B cell (primary cell): ENCODE measurements around the gene FOXL2NB. TPM values are rescaled to one million over a fixed set of nuclear protein-coding genes. Genes with fewer than 3 reads are reported as not detected.

Experiments
- ATAC-seq: fragments of 200-7000 bp; cut with Tn5 transposase; one replicate; pipeline ENCODE4 v1.10.0; 2021; ENCODE audit warnings: low read depth, mild to moderate bottlenecking, moderate number of reproducible peaks, moderate library complexity
- CTCF ChIA-PET: fragments of 350-600 bp; sonication (Branson Sonifier 250); formaldehyde crosslinking; loops from one replicate; lab custom pipeline; 2021; ENCODE audit warnings: antibody characterized with exemption, inconsistent platforms; lab: Charles Lee
- POLR2A ChIA-PET: fragments of 350-600 bp; sonication (Branson Sonifier 250); formaldehyde crosslinking; loops from one replicate; lab custom pipeline; 2021; ENCODE audit warnings: antibody characterized with exemption; lab: Charles Lee
- DNase-seq: peaks from one replicate; pipeline ENCODE4 v3.0.0; 2013
- H2AFZ ChIP-seq: 2 replicates; pipeline ENCODE4 v1.6.1; 2012; ENCODE audit warnings: mild to moderate bottlenecking, low read depth, low read length; ENCODE audit not compliant: insufficient read depth, poor library complexity, severe bottlenecking
- H3K27ac ChIP-seq, 2 donors: 1 replicate in 1 of 2; 2 replicates in 1 of 2; pipeline ENCODE4 v1.5.1; 2012 to 2013; ENCODE audit warnings: low read length in 2 of 2, mild to moderate bottlenecking in 2 of 2, moderate library complexity in 1 of 2
- H3K27me3 ChIP-seq, 4 experiments: fragments of 200-600 bp in 1 of 4; sonication (generic) in 1 of 4; replicated peaks in 1 of 4; 1 replicate in 2 of 4; 2 replicates in 2 of 4; pipeline versions ENCODE4 v1.6.1 to v1.7.0; 2013 to 2016; ENCODE audit warnings: low read length in 3 of 4, mild to moderate bottlenecking in 2 of 4, mixed read lengths in 1 of 4, moderate library complexity in 1 of 4; ENCODE audit not compliant: insufficient read depth in 4 of 4, control insufficient read depth in 3 of 4; ENCODE audit errors: control extremely low read depth in 1 of 4
- H3K36me3 ChIP-seq, 2 experiments: replicated peaks in 1 of 2; 1 replicate in 1 of 2; 2 replicates in 1 of 2; pipeline versions ENCODE4 v1.6.1 to v1.7.1; 2013; ENCODE audit warnings: low read length in 1 of 2; ENCODE audit not compliant: insufficient read depth in 2 of 2, control insufficient read depth in 1 of 2; ENCODE audit errors: control extremely low read depth in 1 of 2, extremely low read depth in 1 of 2
- H3K4me1 ChIP-seq, 2 donors: fragments of 200-600 bp in 1 of 2; sonication (generic) in 1 of 2; 1 replicate in 1 of 2; 2 replicates in 1 of 2; pipeline versions ENCODE4 v1.5.1 to v1.6.1; 2013 to 2017; ENCODE audit warnings: low read length in 2 of 2; ENCODE audit not compliant: control insufficient read depth in 2 of 2, insufficient read depth in 2 of 2
- H3K4me2 ChIP-seq: replicated peaks from 2 replicates; pipeline ENCODE3; 2012; ENCODE audit warnings: mild to moderate bottlenecking, low read depth, low read length; ENCODE audit not compliant: poor library complexity, severe bottlenecking
- H3K4me3 ChIP-seq, 5 experiments: fragments of 200-600 bp in 1 of 5; sonication (generic) in 1 of 5; 1 replicate in 3 of 5; 2 replicates in 2 of 5; pipeline versions ENCODE4 v1.5.1 to v1.7.0; 2011 to 2016; ENCODE audit warnings: low read length in 4 of 5, mild to moderate bottlenecking in 4 of 5, low read depth in 2 of 5, control low read depth in 1 of 5, moderate library complexity in 1 of 5; ENCODE audit not compliant: insufficient read depth in 1 of 5; ENCODE audit errors: control extremely low read depth in 1 of 5, extremely low read depth in 1 of 5
- H3K79me2 ChIP-seq: fragments of 200-600 bp; sonication (generic); one replicate; pipeline ENCODE4 v1.6.0; 2016; ENCODE audit warnings: low read length; ENCODE audit not compliant: control insufficient read depth, insufficient read depth
- H3K9ac ChIP-seq: fragments of 200-600 bp; sonication (generic); 2 replicates; pipeline ENCODE4 v1.6.1; 2017; ENCODE audit warnings: mild to moderate bottlenecking, low read length, moderate library complexity
- H3K9me3 ChIP-seq, 3 donors: one replicate each; pipeline versions ENCODE4 v1.6.1 to v1.7.1; 2013; ENCODE audit warnings: low read length in 2 of 3; ENCODE audit not compliant: control insufficient read depth in 2 of 3, insufficient read depth in 1 of 3; ENCODE audit errors: control extremely low read depth in 1 of 3
- H4K20me1 ChIP-seq: 2 replicates; pipeline ENCODE4 v1.6.0; 2012; ENCODE audit warnings: mild to moderate bottlenecking, low read length; ENCODE audit not compliant: insufficient read depth, control insufficient read depth, poor library complexity, severe bottlenecking
- H3K27ac Mint-ChIP-seq: one replicate; pipeline ENCODE4 v1.8.0; 2021; ENCODE audit warnings: mixed read lengths
- H3K27me3 Mint-ChIP-seq: one replicate; pipeline ENCODE4 v1.8.0; 2021; ENCODE audit warnings: mixed read lengths
- H3K4me1 Mint-ChIP-seq: one replicate; pipeline ENCODE4 v1.8.0; 2021; ENCODE audit warnings: mixed read lengths
- H3K4me3 Mint-ChIP-seq: one replicate; pipeline ENCODE4 v1.8.0; 2021; ENCODE audit warnings: mixed read lengths
- H3K9me3 Mint-ChIP-seq: one replicate; pipeline ENCODE4 v1.8.0; 2022; ENCODE audit warnings: mixed read lengths; ENCODE audit not compliant: insufficient read depth
- EZH2 ChIP-seq: IDR thresholded peaks from 2 replicates; pipeline ENCODE4 v1.6.1; 2012; ENCODE audit warnings: borderline replicate concordance, low read depth, mild to moderate bottlenecking, moderate library complexity, low read length; ENCODE audit not compliant: insufficient read depth, poor library complexity, severe bottlenecking
- WGBS: methylation state at CpG from one replicate; pipeline ENCODE4 v1.1.5; 2013; ENCODE audit warnings: missing lambda C conversion rate; ENCODE audit not compliant: insufficient coverage; 5-methylcytosine and 5-hydroxymethylcytosine counted together
- intact Hi-C: fragments of 100-400 bp; cut with micrococcal nuclease; formaldehyde crosslinking; loops from one replicate; pipeline ENCODE4 v1.10.0; 2022
- polyA minus RNA-seq: library from RNA; depleted of rRNA, polyadenylated mRNA; stranded (reverse); fragments of >200 nt; gene quantifications from 2 replicates; pipeline ENCODE4 v1.2.3, GENCODE V29; 2012
- polyA plus RNA-seq: library from polyadenylated mRNA; depleted of rRNA; stranded (reverse); fragments of >200 nt; gene quantifications from 2 replicates; pipeline ENCODE4 v1.2.3, GENCODE V29; 2012
- total RNA-seq, 2 donors: library from RNA; stranded (reverse); fragments of 120-200 nt in 1 of 2; gene quantifications; 1 replicate in 1 of 2; 2 replicates in 1 of 2; pipeline versions ENCODE4 v1.2.3 to v1.2.4, GENCODE V29; 2013 to 2022
- TF ChIP-seq, protein P1 (sequence below): fragments of 200-600 bp; IDR thresholded peaks from one replicate; pipeline ENCODE4 v1.8.0; 2022; ENCODE audit warnings: antibody characterized with exemption, mild to moderate bottlenecking

The FOXL2NB gene
- not detected in 2 replicates for total RNA-seq
- not detected for total RNA-seq (2013)
- polyA plus RNA-seq, result not detected in 2 replicates
- polyA minus RNA-seq, result not detected in 2 replicates

DNA sequence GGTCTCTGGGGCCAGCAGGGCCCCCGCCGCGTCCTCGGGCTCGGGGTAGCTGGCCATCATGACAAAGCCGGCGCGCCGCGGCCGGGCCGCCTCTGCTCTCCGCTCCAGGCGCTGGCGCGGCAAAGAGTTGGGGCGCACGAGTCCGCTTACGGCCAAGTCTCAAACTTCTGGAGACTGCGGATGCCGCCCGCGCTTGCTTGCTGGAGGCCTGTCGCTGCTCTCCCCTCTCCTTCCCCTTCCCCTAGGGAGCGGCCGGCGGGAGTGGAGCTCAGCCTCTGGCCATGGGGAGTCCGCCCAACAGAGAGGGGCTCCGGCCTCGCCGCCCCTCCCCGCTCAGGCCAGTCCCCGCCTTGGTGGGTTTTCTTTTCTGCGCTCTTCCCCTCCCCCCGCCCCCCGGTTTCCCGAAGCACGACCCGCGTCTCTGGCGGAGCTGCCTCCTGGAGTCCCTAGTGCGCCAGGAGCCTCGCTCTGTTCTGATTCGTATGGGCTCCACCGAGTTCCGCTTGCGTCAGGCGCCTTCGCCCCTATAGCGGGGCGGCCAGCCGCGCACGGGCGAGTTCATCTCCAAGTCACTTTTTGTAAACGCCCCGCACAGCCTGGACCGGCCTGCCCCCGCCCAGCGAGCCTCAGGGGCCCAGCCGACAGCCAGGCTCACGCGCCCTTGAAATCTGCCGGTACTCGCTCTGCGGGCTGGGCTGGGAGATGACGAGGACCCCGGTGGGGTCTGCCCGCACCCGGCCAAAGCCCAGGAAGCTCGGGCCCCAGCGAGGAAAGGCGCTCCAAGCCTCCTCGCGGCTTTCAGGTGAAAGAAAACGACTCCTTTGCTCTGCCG lies at the start of gene FOXL2NB, which contains the start of gene FOXL2:
Gene FOXL2NB, plus strand, starts transcription at position 555 of the 832 bp plus-strand sequence. Its CDS starts 148 bp downstream, at position 703.
Gene FOXL2, minus strand, starts transcription at position 475 of the 832 bp plus-strand sequence. Its CDS starts 415 bp downstream, at position 60.
- DNase-seq (peak; percentile 61), ATAC-seq (peak; percentile 35)
- H3K27me3 Mint-ChIP-seq, result peaks cover 73% of the 10 kb centered on the region
- H3K27ac Mint-ChIP-seq, result peak within 1 kb of the TSS; percentile 50
- H2AFZ ChIP-seq, result peak within 1 kb of the TSS; percentile 69
- ChIA-PET POLR2A (interaction anchor here (0.6 kb wide), 1 partner anchor 230 kb away, joined by 9 read pairs; no protein-coding TSS in a partner anchor), CTCF (interaction anchor here (1.3 to 2.4 kb wide), 3 partner anchors 9 to 31 kb away, joined by 3 to 13 read pairs (median 8); no protein-coding TSS in a partner anchor)
- H3K9me3 Mint-ChIP-seq, result no peaks in the 10 kb centered on the region
- peak within 1 kb of the TSS; percentile 80 for H3K4me3 Mint-ChIP-seq
- H3K4me2 ChIP-seq, result peak within 1 kb of the TSS; percentile 86
- no peak within 1 kb of the TSS for H3K27ac ChIP-seq
- peaks cover 50% of the 10 kb centered on the region for H3K4me1 Mint-ChIP-seq
- H3K27me3 ChIP-seq, result peaks cover 0 to 95% (median 65%) of the 10 kb centered on the region in 4 experiments
- H3K9me3 ChIP-seq, result peaks cover 0 to 42% (median 0%) of the 10 kb centered on the region in 3 donors
- WGBS, result 3% methylated on average over 72 of the region's 78 CpGs
- no peaks in the 10 kb centered on the region for H3K36me3 ChIP-seq
- no peaks in the 10 kb centered on the region for H4K20me1 ChIP-seq
- TF ChIP-seq EZH2, result no peak
- TF ChIP-seq, protein P1, sequence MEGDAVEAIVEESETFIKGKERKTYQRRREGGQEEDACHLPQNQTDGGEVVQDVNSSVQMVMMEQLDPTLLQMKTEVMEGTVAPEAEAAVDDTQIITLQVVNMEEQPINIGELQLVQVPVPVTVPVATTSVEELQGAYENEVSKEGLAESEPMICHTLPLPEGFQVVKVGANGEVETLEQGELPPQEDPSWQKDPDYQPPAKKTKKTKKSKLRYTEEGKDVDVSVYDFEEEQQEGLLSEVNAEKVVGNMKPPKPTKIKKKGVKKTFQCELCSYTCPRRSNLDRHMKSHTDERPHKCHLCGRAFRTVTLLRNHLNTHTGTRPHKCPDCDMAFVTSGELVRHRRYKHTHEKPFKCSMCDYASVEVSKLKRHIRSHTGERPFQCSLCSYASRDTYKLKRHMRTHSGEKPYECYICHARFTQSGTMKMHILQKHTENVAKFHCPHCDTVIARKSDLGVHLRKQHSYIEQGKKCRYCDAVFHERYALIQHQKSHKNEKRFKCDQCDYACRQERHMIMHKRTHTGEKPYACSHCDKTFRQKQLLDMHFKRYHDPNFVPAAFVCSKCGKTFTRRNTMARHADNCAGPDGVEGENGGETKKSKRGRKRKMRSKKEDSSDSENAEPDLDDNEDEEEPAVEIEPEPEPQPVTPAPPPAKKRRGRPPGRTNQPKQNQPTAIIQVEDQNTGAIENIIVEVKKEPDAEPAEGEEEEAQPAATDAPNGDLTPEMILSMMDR, result no peak
- peak within 1 kb of the TSS in 4 of 5 experiments; percentile 19 to 47 (median 42) for H3K4me3 ChIP-seq
- peak within 1 kb of the TSS; percentile 52 for H3K9ac ChIP-seq
- peaks cover 45 to 71% of the 10 kb centered on the region in 2 donors for H3K4me1 ChIP-seq
- intact Hi-C loops, result no loop called here
- no peaks in the 10 kb centered on the region for H3K79me2 ChIP-seq
